SK-N-SH (cell line): ENCODE results near the gene PTK7. TPM values are rescaled to one million over a fixed set of nuclear protein-coding genes. Genes with fewer than 3 reads are reported as not detected.
A peak's percentile ranks its signal among the peaks of the same experiment; 100 is the strongest.

Experiments
- CTCF ChIA-PET: fragments of 300-600, 350-600 bp; formaldehyde crosslinking; extraction: SDS; loops from one replicate; lab custom pipeline; 2021; lab: Yijun Ruan, JAX
- POLR2A ChIA-PET: fragments of 350-600 bp; sonication (Branson Sonifier 250); formaldehyde crosslinking; extraction: SDS; loops from one replicate; lab custom pipeline; 2020; ENCODE audit warnings: antibody characterized with exemption, inconsistent platforms; lab: Yijun Ruan, JAX
- DNase-seq: peaks from one replicate; pipeline ENCODE4 v3.0.0; 2012
- H2AFZ ChIP-seq: fragments of 200-600 bp; sonication (generic); 2 replicates; pipeline ENCODE4 v1.8.1; 2016; ENCODE audit warnings: antibody characterized with exemption, mild to moderate bottlenecking, low read depth
- H3F3A ChIP-seq: fragments of 200-600 bp; sonication (generic); replicated peaks from 2 replicates; pipeline ENCODE3; 2016; ENCODE audit warnings: antibody characterized with exemption, mild to moderate bottlenecking; ENCODE audit not compliant: insufficient read depth
- H3K27ac ChIP-seq, 2 experiments: fragments of 200-500 bp in 1 of 2; fragments of 200-600 bp in 1 of 2; sonication (Bioruptor generic) in 1 of 2; sonication (generic), shearing (Covaris generic) in 1 of 2; 2 replicates each; pipeline versions ENCODE4 v1.5.1 to v1.6.1; 2014 to 2016; ENCODE audit warnings: low read depth in 2 of 2, inconsistent platforms in 1 of 2, low read length in 1 of 2, mild to moderate bottlenecking in 1 of 2, mixed read lengths in 1 of 2
- H3K27me3 ChIP-seq: fragments of 200-600 bp; sonication (generic), shearing (Covaris generic); 2 replicates; pipeline ENCODE4 v1.6.1; 2016; ENCODE audit warnings: mixed run types; ENCODE audit not compliant: insufficient read depth
- H3K36me3 ChIP-seq, 2 experiments: fragments of 200-500 bp in 1 of 2; fragments of 200-600 bp in 1 of 2; sonication (Bioruptor generic) in 1 of 2; sonication (generic) in 1 of 2; replicated peaks in 1 of 2; 2 replicates each; pipeline versions ENCODE3 to v1.5.1; 2014 to 2016; ENCODE audit warnings: low read length in 1 of 2, mild to moderate bottlenecking in 1 of 2; ENCODE audit not compliant: insufficient read depth in 2 of 2, control insufficient read depth in 1 of 2
- H3K4me1 ChIP-seq, 2 experiments: fragments of 200-500 bp in 1 of 2; fragments of 200-600 bp in 1 of 2; sonication (Bioruptor generic) in 1 of 2; sonication (generic), shearing (Covaris generic) in 1 of 2; 2 replicates each; pipeline versions ENCODE4 v1.5.1 to v1.6.1; 2014 to 2016; ENCODE audit warnings: low read depth in 1 of 2, low read length in 1 of 2, mixed run types in 1 of 2; ENCODE audit not compliant: insufficient read depth in 2 of 2, control insufficient read depth in 1 of 2
- H3K4me2 ChIP-seq: fragments of 200-600 bp; sonication (generic), shearing (Covaris generic); 2 replicates; pipeline ENCODE4 v1.6.1; 2017; ENCODE audit warnings: mixed run types
- H3K4me3 ChIP-seq, 2 experiments: fragments of 200-500 bp in 1 of 2; fragments of 200-600 bp in 1 of 2; sonication (Bioruptor generic) in 1 of 2; sonication (generic), shearing (Covaris generic) in 1 of 2; 2 replicates each; pipeline versions ENCODE4 v1.5.1 to v1.8.1; 2014 to 2016; ENCODE audit warnings: low read depth in 2 of 2, inconsistent platforms in 1 of 2, low read length in 1 of 2, mild to moderate bottlenecking in 1 of 2, mixed read lengths in 1 of 2, moderate library complexity in 1 of 2
- H3K79me2 ChIP-seq: fragments of 200-600 bp; sonication (generic); 2 replicates; pipeline ENCODE4 v1.8.1; 2017; ENCODE audit warnings: mild to moderate bottlenecking; ENCODE audit not compliant: insufficient read depth
- H3K9ac ChIP-seq: fragments of 200-600 bp; sonication (generic); 2 replicates; pipeline ENCODE4 v1.6.1; 2017; ENCODE audit warnings: mixed run types
- H3K9me2 ChIP-seq: fragments of 200-600 bp; sonication (generic); 2 replicates; pipeline ENCODE4 v1.6.1; 2017; ENCODE audit warnings: mixed run types
- H3K9me3 ChIP-seq: fragments of 200-600 bp; sonication (generic); 2 replicates; pipeline ENCODE4 v1.6.1; 2017; ENCODE audit warnings: mixed run types, mild to moderate bottlenecking, moderate library complexity
- H4K20me1 ChIP-seq: fragments of 200-600 bp; sonication (generic); 2 replicates; pipeline ENCODE4 v1.6.1; 2017; ENCODE audit warnings: mild to moderate bottlenecking, mixed run types; ENCODE audit not compliant: insufficient read depth
- CHD2 ChIP-seq: fragments of 150-350 bp; IDR thresholded peaks from 2 replicates; pipeline ENCODE4 v1.6.1; 2018; ENCODE audit warnings: low read length; ENCODE audit not compliant: partially characterized antibody
- CTCF ChIP-seq: fragments of 200-600 bp; sonication (generic); IDR thresholded peaks from 2 replicates; pipeline ENCODE4 v1.6.1; 2017; ENCODE audit warnings: antibody characterized with exemption, mild to moderate bottlenecking, moderate library complexity
- EP300 ChIP-seq, 2 experiments: IDR thresholded peaks; 2 replicates each; pipeline versions ENCODE4 v1.4.0 to v1.6.1; 2012; ENCODE audit warnings: borderline replicate concordance in 1 of 2, low read depth in 1 of 2, low read length in 1 of 2
- FOSL2 ChIP-seq: IDR thresholded peaks from 2 replicates; pipeline ENCODE4 v1.4.0; 2012; ENCODE audit warnings: low read depth, mild to moderate bottlenecking, moderate library complexity, borderline replicate concordance
- FOXM1 ChIP-seq: IDR thresholded peaks from 2 replicates; pipeline ENCODE4 v1.4.0; 2012; ENCODE audit warnings: low read depth, mild to moderate bottlenecking
- GABPA ChIP-seq: IDR thresholded peaks from 2 replicates; pipeline ENCODE4 v1.4.0; 2012; ENCODE audit warnings: low read depth, mild to moderate bottlenecking
- JUND ChIP-seq: IDR thresholded peaks from 2 replicates; pipeline ENCODE4 v1.4.0; 2012
- MXI1 ChIP-seq: IDR thresholded peaks from 2 replicates; pipeline ENCODE4 v1.6.1; 2012; ENCODE audit warnings: mild to moderate bottlenecking, low read depth, low read length, improper control_type of control experiment
- NFIC ChIP-seq: IDR thresholded peaks from 2 replicates; pipeline ENCODE4 v1.4.0; 2012; ENCODE audit warnings: borderline replicate concordance
- NRF1 ChIP-seq: IDR thresholded peaks from 2 replicates; pipeline ENCODE4 v1.6.1; 2012; ENCODE audit warnings: low read depth, mild to moderate bottlenecking, low read length
- RAD21 ChIP-seq: IDR thresholded peaks from 2 replicates; pipeline ENCODE4 v1.6.1; 2012; ENCODE audit warnings: mild to moderate bottlenecking, low read length
- REST ChIP-seq: IDR thresholded peaks from 2 replicates; pipeline ENCODE4 v1.6.1; 2012; ENCODE audit warnings: mild to moderate bottlenecking, low read depth, low read length, moderate library complexity
- SIN3A ChIP-seq: IDR thresholded peaks from 2 replicates; pipeline ENCODE4 v1.6.1; 2012; ENCODE audit warnings: low read depth, mild to moderate bottlenecking, low read length, moderate library complexity, borderline replicate concordance
- SMC3 ChIP-seq: IDR thresholded peaks from 2 replicates; pipeline ENCODE4 v1.6.1; 2012; ENCODE audit warnings: low read depth, low read length, improper control_type of control experiment
- TAF1 ChIP-seq: IDR thresholded peaks from 2 replicates; pipeline ENCODE4 v1.6.1; 2012; ENCODE audit warnings: low read depth, mild to moderate bottlenecking, low read length, moderate library complexity, borderline replicate concordance
- USF1 ChIP-seq: IDR thresholded peaks from 2 replicates; pipeline ENCODE4 v1.4.0; 2012; ENCODE audit warnings: low read depth, borderline replicate concordance
- WGBS: methylation state at CpG from one replicate; pipeline ENCODE4 v1.1.6; 2017; ENCODE audit warnings: low lambda C conversion rate; 5-methylcytosine and 5-hydroxymethylcytosine counted together
- polyA plus RNA-seq, 3 experiments: library from polyadenylated mRNA; depleted of rRNA; stranded (reverse); fragments of >200 nt; gene quantifications; 2 replicates each; pipeline ENCODE4 v1.2.3, GENCODE V29; 2012

Gene PTK7
- polyA plus RNA-seq, 1 of the 3 experiments (the other 2 are of a cell fraction), result 105 TPM

- peak overlapping the region; percentile 75 to 99 for H3K27ac ChIP-seq
- H3K9me2 ChIP-seq, result no peaks in the 10 kb centered on the region
- no peak overlapping the region for H3K4me3 ChIP-seq
- peaks cover 13 to 14% of the 10 kb centered on the region in 2 experiments for H3K36me3 ChIP-seq
- TF ChIP-seq CTCF (peak; percentile 75), SMC3 (peak; percentile 92), NFIC (no peak), SIN3A (no peak), RAD21 (peak; percentile 90)
- TF ChIP-seq, all 33 proteins: peak for 3
- Histone ChIP-seq H4K20me1 (no peaks in the 10 kb centered on the region), H3K4me2 (0 out of 2 replicates have a peak overlapping the region, but pooled peaks have one; percentile 18), H3F3A (peaks cover 5% of the 10 kb centered on the region), H3K9ac (no peak overlapping the region), H3K9me3 (no peaks in the 10 kb centered on the region), H3K27me3 (no peaks in the 10 kb centered on the region), H2AFZ (no peak overlapping the region), H3K79me2 (peaks cover 31% of the 10 kb centered on the region), H3K4me1 (peaks cover 25 to 38% of the 10 kb centered on the region in 2 experiments; a peak in 3 of 4 replicates)
- ChIA-PET CTCF (interaction anchor here (0.6 to 4.6 kb wide), 27 partner anchors 9 to 229 kb away, joined by 3 to 56 read pairs (median 5); partner anchors contain the start of genes CUL7, GNMT and PTK7), POLR2A (interaction anchor here (0.6 to 1.6 kb wide), 2 partner anchors 53 to 187 kb away, joined by 4 read pairs; partner anchors contain the start of gene PTK7)
- DNase-seq, result peak; percentile 84
- WGBS, result 49% methylated on average over 12 of the region's 15 CpGs
These were observed 53.5 kb downstream of the PTK7 start for GRCh38 chr6:43129434-43130194.

GRCh38 chr6:43130429-43130828 is 54.3 kb downstream of the PTK7 start:
- H3K36me3 ChIP-seq, result peaks cover 13 to 14% of the 10 kb centered on the region in 2 experiments
- CTCF ChIA-PET, result interaction anchor here (0.6 to 4.6 kb wide), 21 partner anchors 11 to 230 kb away, joined by 3 to 56 read pairs (median 6); partner anchors contain the start of genes CUL7, GNMT and PTK7

More at GRCh38 chr6:43130429-43130828, 54.3 kb downstream of the PTK7 start:
- Histone ChIP-seq H3K27me3 (no peaks in the 10 kb centered on the region), H3K9me2 (no peaks in the 10 kb centered on the region), H3K4me2 (no peak overlapping the region), H3K4me3 (no peak overlapping the region), H3K9ac (no peak overlapping the region), H3K27ac (no peak overlapping the region; a peak in 1 of 4 replicates), H3K79me2 (peaks cover 30% of the 10 kb centered on the region; the same call in 1 of the 2 replicates), H3K9me3 (no peaks in the 10 kb centered on the region), H4K20me1 (no peaks in the 10 kb centered on the region), H2AFZ (no peak overlapping the region), H3F3A (peaks cover 4% of the 10 kb centered on the region), H3K4me1 (peaks cover 17 to 30% of the 10 kb centered on the region in 2 experiments; a peak in 3 of 4 replicates)
- no peak for TF ChIP-seq CHD2
- TF ChIP-seq SMC3, result no peak
- TF ChIP-seq REST, result no peak
- no peak for TF ChIP-seq SIN3A
- TF ChIP-seq NRF1, result no peak
- no peak for TF ChIP-seq EP300 (IDR thresholded peaks at IDR 0.05; ENCODE audit: borderline replicate concordance in 1 of 2, low read depth in 1 of 2, low read length in 1 of 2)
- no peak for TF ChIP-seq FOSL2
- TF ChIP-seq JUND, result no peak
- no peak for TF ChIP-seq GABPA
- no peak for TF ChIP-seq USF1
- no peak for TF ChIP-seq MXI1
- TF ChIP-seq TAF1, result no peak
- TF ChIP-seq FOXM1, result no peak
- no peak for DNase-seq
- POLR2A ChIA-PET, result no interaction called here
- 91% methylated on average over 6 of the region's 7 CpGs for WGBS
